Parathyroid adenoma (tissue), 2 donors: ENCODE measurements around the gene IQCB1.

Experiments
- H2AFZ ChIP-seq: fragments of 300-600 bp; sonication (generic); one replicate; pipeline ENCODE4 v1.7.0; 2017; ENCODE audit warnings: antibody characterized with exemption, mild to moderate bottlenecking
- H3K27ac ChIP-seq: fragments of 300-600 bp; sonication (generic); one replicate; pipeline ENCODE4 v1.7.0; 2017
- H3K27me3 ChIP-seq: fragments of 300-600 bp; sonication (generic); one replicate; pipeline ENCODE4 v1.7.0; 2017; ENCODE audit warnings: low read length; ENCODE audit not compliant: control insufficient read depth, insufficient read depth
- H3K36me3 ChIP-seq: fragments of 300-600 bp; sonication (generic); one replicate; pipeline ENCODE4 v1.7.0; 2017; ENCODE audit warnings: low read length; ENCODE audit not compliant: control insufficient read depth, insufficient read depth
- H3K4me1 ChIP-seq: fragments of 300-600 bp; sonication (generic); one replicate; pipeline ENCODE4 v1.7.0; 2017; ENCODE audit warnings: control low read depth
- H3K4me2 ChIP-seq: fragments of 300-600 bp; sonication (generic); one replicate; pipeline ENCODE4 v1.7.0; 2017; ENCODE audit warnings: low read length
- H3K4me3 ChIP-seq: fragments of 300-600 bp; sonication (generic); one replicate; pipeline ENCODE4 v1.7.0; 2017; ENCODE audit warnings: low read depth, low read length
- H3K79me2 ChIP-seq: fragments of 300-600 bp; sonication (generic); one replicate; pipeline ENCODE4 v1.7.0; 2017; ENCODE audit warnings: control low read depth
- H3K9ac ChIP-seq: fragments of 300-600 bp; sonication (generic); one replicate; pipeline ENCODE4 v1.7.0; 2017; ENCODE audit warnings: mild to moderate bottlenecking
- H3K9me3 ChIP-seq: fragments of 300-600 bp; sonication (generic); one replicate; pipeline ENCODE4 v1.7.0; 2017; ENCODE audit warnings: low read length; ENCODE audit not compliant: control insufficient read depth
- CTCF ChIP-seq: fragments of 300-600 bp; sonication (generic); IDR thresholded peaks from one replicate; pipeline ENCODE4 v1.7.0; 2017; ENCODE audit warnings: antibody characterized with exemption, mild to moderate bottlenecking
- donor health status: primary hyperparathyroidism.

IQCB1 gene

GRCh38 chr3:121758727-121759450, 76.0 kb downstream of the IQCB1 start:
- Histone ChIP-seq H3K9ac (no peak overlapping the region), H3K4me1 (no peaks in the 10 kb centered on the region), H3K9me3 (no peaks in the 10 kb centered on the region), H3K36me3 (no peaks in the 10 kb centered on the region), H3K79me2 (no peaks in the 10 kb centered on the region), H3K27me3 (no peaks in the 10 kb centered on the region), H3K27ac (no peak overlapping the region), H3K4me3 (no peak overlapping the region), H3K4me2 (no peak overlapping the region), H2AFZ (no peak overlapping the region)
- TF ChIP-seq CTCF = no peak

- Histone ChIP-seq H3K27ac (no peak overlapping the region), H2AFZ (no peak overlapping the region), H3K4me1 (no peaks in the 10 kb centered on the region), H3K4me2 (no peak overlapping the region), H3K9me3 (no peaks in the 10 kb centered on the region), H3K27me3 (no peaks in the 10 kb centered on the region), H3K36me3 (no peaks in the 10 kb centered on the region), H3K9ac (no peak overlapping the region), H3K4me3 (no peak overlapping the region), H3K79me2 (no peaks in the 10 kb centered on the region)
- no peak for TF ChIP-seq CTCF
Measured at GRCh38 chr3:121757812-121758545, 76.9 kb downstream of the IQCB1 start.

GRCh38 chr3:121757087-121757811, 77.6 kb downstream of the IQCB1 start:
- Histone ChIP-seq H3K36me3 (no peaks in the 10 kb centered on the region), H3K9me3 (no peaks in the 10 kb centered on the region), H3K27ac (no peak overlapping the region), H3K27me3 (no peaks in the 10 kb centered on the region), H3K79me2 (no peaks in the 10 kb centered on the region), H3K4me1 (no peaks in the 10 kb centered on the region), H2AFZ (no peak overlapping the region), H3K9ac (no peak overlapping the region), H3K4me2 (no peak overlapping the region), H3K4me3 (no peak overlapping the region)
- TF ChIP-seq CTCF = no peak

GRCh38 chr3:121752772-121753171, 82.1 kb downstream of the IQCB1 start:
- H3K27ac ChIP-seq = no peak overlapping the region
- peaks cover 8% of the 10 kb centered on the region for H3K4me1 ChIP-seq
- H3K4me3 ChIP-seq = no peak overlapping the region
- no peaks in the 10 kb centered on the region for H3K36me3 ChIP-seq
- H2AFZ ChIP-seq = no peak overlapping the region
- no peak overlapping the region for H3K9ac ChIP-seq
- no peak for TF ChIP-seq CTCF
- no peaks in the 10 kb centered on the region for H3K27me3 ChIP-seq
- H3K4me2 ChIP-seq = no peak overlapping the region
- H3K79me2 ChIP-seq = peaks cover 9% of the 10 kb centered on the region
- no peaks in the 10 kb centered on the region for H3K9me3 ChIP-seq
